Loucy (cell line): ENCODE results near the gene OVCH1.

Source experiments
- H2AFZ ChIP-seq: fragments of 200-600 bp; sonication (generic); 2 replicates; pipeline ENCODE4 v1.6.0; 2016; ENCODE audit warnings: antibody characterized with exemption, mild to moderate bottlenecking, low read length, moderate library complexity
- H3F3A ChIP-seq: fragments of 200-600 bp; 2 replicates; pipeline ENCODE4 v1.6.0; 2016; ENCODE audit warnings: antibody characterized with exemption, low read depth, mild to moderate bottlenecking
- H3K27me3 ChIP-seq: fragments of 200-600 bp; sonication (generic); 2 replicates; pipeline ENCODE4 v1.6.1; 2014; ENCODE audit warnings: low read length, mild to moderate bottlenecking; ENCODE audit not compliant: insufficient read depth, poor library complexity, severe bottlenecking
- H3K36me3 ChIP-seq: fragments of 200-600 bp; sonication (generic); 2 replicates; pipeline ENCODE4 v1.6.1; 2016; ENCODE audit warnings: low read length; ENCODE audit not compliant: insufficient read depth
- H3K4me1 ChIP-seq: fragments of 200-600 bp; sonication (generic); 2 replicates; pipeline ENCODE4 v1.5.1; 2014; ENCODE audit warnings: low read length, mild to moderate bottlenecking; ENCODE audit not compliant: insufficient read depth, poor library complexity, severe bottlenecking
- H3K4me2 ChIP-seq: fragments of 200-600 bp; sonication (generic); 2 replicates; pipeline ENCODE4 v1.6.0; 2014; ENCODE audit warnings: antibody characterized with exemption, low read length, low read depth, mild to moderate bottlenecking; ENCODE audit not compliant: poor library complexity, severe bottlenecking
- H3K4me3 ChIP-seq: fragments of 200-600 bp; sonication (generic); 2 replicates; pipeline ENCODE4 v1.5.1; 2014; ENCODE audit warnings: low read length, mild to moderate bottlenecking, mixed read lengths; ENCODE audit not compliant: poor library complexity, severe bottlenecking
- H3K79me2 ChIP-seq: fragments of 200-600 bp; sonication (generic); 2 replicates; pipeline ENCODE4 v1.6.1; 2014; ENCODE audit warnings: low read length; ENCODE audit not compliant: insufficient read depth
- H3K9ac ChIP-seq: fragments of 200-600 bp; sonication (generic); 2 replicates; pipeline ENCODE4 v1.6.0; 2014; ENCODE audit warnings: mild to moderate bottlenecking, low read depth, low read length, moderate library complexity; ENCODE audit not compliant: poor library complexity, severe bottlenecking
- H3K9me2 ChIP-seq: fragments of 200-600 bp; sonication (generic); replicated peaks from 2 replicates; pipeline ENCODE4 v1.6.1; 2016; ENCODE audit warnings: low read depth, low read length, mixed read lengths
- H3K9me3 ChIP-seq: fragments of 200-600 bp; sonication (generic); 2 replicates; pipeline ENCODE4 v1.6.1; 2014; ENCODE audit warnings: mild to moderate bottlenecking, antibody characterized with exemption, low read length, low read depth; ENCODE audit not compliant: insufficient read depth
- H4K20me1 ChIP-seq: fragments of 200-600 bp; sonication (generic); 2 replicates; pipeline ENCODE4 v1.6.0; 2014; ENCODE audit warnings: antibody characterized with exemption, low read length, mild to moderate bottlenecking; ENCODE audit not compliant: insufficient read depth, poor library complexity, severe bottlenecking
- EZH2phosphoT487 ChIP-seq: fragments of 200-600 bp; IDR thresholded peaks from 2 replicates; pipeline ENCODE4 v1.6.1; 2018; ENCODE audit warnings: antibody characterized with exemption, mild to moderate bottlenecking, moderate library complexity, borderline replicate concordance
- TF ChIP-seq, protein P1 (sequence below): fragments of 200-600 bp; sonication (generic); conservative IDR thresholded peaks from 2 replicates; pipeline ENCODE4 v1.5.1; 2014; ENCODE audit warnings: mild to moderate bottlenecking, antibody characterized with exemption, low read length

OVCH1 gene

GRCh38 chr12:29517264-29517663 is 19.8 kb upstream of the OVCH1 start:
- Histone ChIP-seq H3F3A (no peaks in the 10 kb centered on the region), H4K20me1 (no peaks in the 10 kb centered on the region), H3K4me1 (no peaks in the 10 kb centered on the region), H3K79me2 (no peaks in the 10 kb centered on the region), H2AFZ (no peak overlapping the region; the same call in 1 of the 2 replicates), H3K4me3 (no peak overlapping the region), H3K9me3 (no peaks in the 10 kb centered on the region), H3K9me2 (no peaks in the 10 kb centered on the region), H3K27me3 (no peaks in the 10 kb centered on the region), H3K36me3 (no peaks in the 10 kb centered on the region), H3K4me2 (no peak overlapping the region), H3K9ac (no peak overlapping the region)
- TF ChIP-seq, protein P1, sequence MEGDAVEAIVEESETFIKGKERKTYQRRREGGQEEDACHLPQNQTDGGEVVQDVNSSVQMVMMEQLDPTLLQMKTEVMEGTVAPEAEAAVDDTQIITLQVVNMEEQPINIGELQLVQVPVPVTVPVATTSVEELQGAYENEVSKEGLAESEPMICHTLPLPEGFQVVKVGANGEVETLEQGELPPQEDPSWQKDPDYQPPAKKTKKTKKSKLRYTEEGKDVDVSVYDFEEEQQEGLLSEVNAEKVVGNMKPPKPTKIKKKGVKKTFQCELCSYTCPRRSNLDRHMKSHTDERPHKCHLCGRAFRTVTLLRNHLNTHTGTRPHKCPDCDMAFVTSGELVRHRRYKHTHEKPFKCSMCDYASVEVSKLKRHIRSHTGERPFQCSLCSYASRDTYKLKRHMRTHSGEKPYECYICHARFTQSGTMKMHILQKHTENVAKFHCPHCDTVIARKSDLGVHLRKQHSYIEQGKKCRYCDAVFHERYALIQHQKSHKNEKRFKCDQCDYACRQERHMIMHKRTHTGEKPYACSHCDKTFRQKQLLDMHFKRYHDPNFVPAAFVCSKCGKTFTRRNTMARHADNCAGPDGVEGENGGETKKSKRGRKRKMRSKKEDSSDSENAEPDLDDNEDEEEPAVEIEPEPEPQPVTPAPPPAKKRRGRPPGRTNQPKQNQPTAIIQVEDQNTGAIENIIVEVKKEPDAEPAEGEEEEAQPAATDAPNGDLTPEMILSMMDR: peak; percentile 45
- TF ChIP-seq EZH2phosphoT487: no peak

DNA sequence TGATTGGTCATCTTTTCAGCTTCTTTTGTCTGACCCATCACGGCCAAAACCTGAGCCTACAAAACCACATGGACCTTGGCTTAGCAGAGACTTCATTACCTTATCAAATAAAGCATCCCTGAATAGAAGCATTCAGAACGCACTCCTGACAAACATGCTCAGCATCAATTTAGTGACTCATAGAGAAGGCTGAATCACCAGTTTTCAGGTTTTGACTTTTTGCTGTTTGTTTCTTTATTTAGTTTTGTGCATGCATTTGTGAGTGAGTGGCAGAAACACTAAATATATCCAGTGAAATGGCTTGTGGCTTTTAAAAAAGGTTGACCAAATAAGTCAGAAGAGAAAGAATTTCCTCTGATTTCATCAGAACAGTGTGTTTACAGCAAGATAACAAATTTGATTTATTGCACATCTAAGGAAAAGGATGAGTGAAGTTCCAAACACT is 19.0 kb upstream of the OVCH1 start:
- Histone ChIP-seq H3F3A (no peaks in the 10 kb centered on the region), H3K4me3 (no peak overlapping the region), H4K20me1 (no peaks in the 10 kb centered on the region), H3K9ac (no peak overlapping the region), H3K9me2 (no peaks in the 10 kb centered on the region), H3K36me3 (no peaks in the 10 kb centered on the region), H3K9me3 (no peaks in the 10 kb centered on the region), H3K79me2 (no peaks in the 10 kb centered on the region), H2AFZ (no peak overlapping the region), H3K4me2 (no peak overlapping the region), H3K27me3 (no peaks in the 10 kb centered on the region), H3K4me1 (no peaks in the 10 kb centered on the region)
- TF ChIP-seq, protein P1: no peak
- no peak for TF ChIP-seq EZH2phosphoT487

- no peaks in the 10 kb centered on the region for H3K4me1 ChIP-seq
- H3K36me3 ChIP-seq: no peaks in the 10 kb centered on the region
- no peak overlapping the region for H2AFZ ChIP-seq
- H4K20me1 ChIP-seq: no peaks in the 10 kb centered on the region
- H3K9me3 ChIP-seq: no peaks in the 10 kb centered on the region
- no peaks in the 10 kb centered on the region for H3F3A ChIP-seq
- H3K27me3 ChIP-seq: no peaks in the 10 kb centered on the region
- no peak for TF ChIP-seq EZH2phosphoT487
- TF ChIP-seq, protein P1: no peak
- no peaks in the 10 kb centered on the region for H3K79me2 ChIP-seq
- H3K4me3 ChIP-seq: no peak overlapping the region
- no peak overlapping the region for H3K9ac ChIP-seq
- H3K4me2 ChIP-seq: no peak overlapping the region
- no peaks in the 10 kb centered on the region for H3K9me2 ChIP-seq
Observed at GRCh38 chr12:29510591-29511185, 13.2 kb upstream of the OVCH1 start.
